ENCODE measurements around the gene P2RY14.
"Not testable (repeated sequence)": the region's sequence is repeated elsewhere in the genome, so short reads cannot be mapped to it uniquely, and the experiment has no call there.

The P2RY14 gene

DNA sequence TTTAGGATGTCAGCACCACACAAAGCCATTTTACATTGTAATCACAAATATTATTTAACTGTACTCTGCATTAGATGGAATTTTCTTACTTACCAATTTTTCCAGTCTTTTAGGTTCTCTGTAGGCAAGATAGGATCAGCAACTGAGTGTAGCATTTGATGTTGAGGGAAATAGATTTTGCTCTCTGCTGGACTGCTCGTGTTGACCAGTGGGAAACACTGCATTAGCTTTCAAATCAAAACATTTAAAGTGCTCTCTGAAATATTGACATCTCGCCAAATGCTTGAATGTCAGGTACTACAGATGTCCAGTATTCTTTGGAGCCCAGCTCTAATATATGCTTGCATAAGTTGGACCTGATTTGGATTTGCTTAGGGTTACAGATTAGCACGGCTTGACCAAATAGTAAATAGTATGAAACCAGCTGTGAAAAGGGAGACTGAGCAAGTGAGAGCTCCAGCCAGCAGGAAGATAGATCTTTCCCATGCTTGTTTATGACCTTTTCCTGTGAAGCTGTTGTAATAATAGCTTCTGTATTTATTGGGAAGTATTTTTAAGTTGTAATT, 29.5 kb downstream of the P2RY14 start:
- no peaks in the 10 kb centered on the region for H3K4me1 ChIP-seq (ENCODE audit: control insufficient read depth, insufficient read depth, low read length)
- no peak overlapping the region for H3K9ac ChIP-seq (ENCODE audit: low read depth, low read length)
- no peak overlapping the region for H3K4me3 ChIP-seq (ENCODE audit: low read depth, low read length)
- no peaks in the 10 kb centered on the region for H3K27me3 ChIP-seq (ENCODE audit: control insufficient read depth, insufficient read depth, low read length)
- H3K9me3 ChIP-seq (ENCODE audit: control insufficient read depth, insufficient read depth, low read length) = no peaks in the 10 kb centered on the region
- H3K36me3 ChIP-seq (ENCODE audit: control insufficient read depth, insufficient read depth, low read length) = no peaks in the 10 kb centered on the region

DNA sequence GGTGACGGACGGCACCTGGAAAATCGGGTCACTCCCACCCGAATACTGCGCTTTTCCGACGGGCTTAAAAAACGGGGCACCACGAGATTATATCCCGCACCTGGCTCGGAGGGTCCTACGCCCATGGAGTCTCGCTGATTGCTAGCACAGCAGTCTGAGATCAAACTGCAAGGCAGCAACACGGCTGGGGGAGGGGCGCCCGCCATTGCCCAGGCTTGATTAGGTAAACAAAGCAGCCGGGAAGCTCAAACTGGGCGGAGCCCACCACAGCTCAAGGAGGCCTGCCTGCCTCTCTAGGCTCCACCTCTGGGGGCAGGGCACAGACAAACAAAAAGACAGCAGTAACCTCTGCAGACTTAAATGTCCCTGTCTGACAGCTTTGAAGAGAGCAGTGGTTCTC, 36.3 kb downstream of the P2RY14 start:
- not testable (repeated sequence) for H3K27me3 ChIP-seq (ENCODE audit: control insufficient read depth, insufficient read depth, low read length); H3K4me1 ChIP-seq (ENCODE audit: control insufficient read depth, insufficient read depth, low read length); H3K4me3 ChIP-seq (ENCODE audit: low read depth, low read length); H3K9me3 ChIP-seq (ENCODE audit: control insufficient read depth, insufficient read depth, low read length); H3K36me3 ChIP-seq (ENCODE audit: control insufficient read depth, insufficient read depth, low read length); H3K9ac ChIP-seq (ENCODE audit: low read depth, low read length)

DNA sequence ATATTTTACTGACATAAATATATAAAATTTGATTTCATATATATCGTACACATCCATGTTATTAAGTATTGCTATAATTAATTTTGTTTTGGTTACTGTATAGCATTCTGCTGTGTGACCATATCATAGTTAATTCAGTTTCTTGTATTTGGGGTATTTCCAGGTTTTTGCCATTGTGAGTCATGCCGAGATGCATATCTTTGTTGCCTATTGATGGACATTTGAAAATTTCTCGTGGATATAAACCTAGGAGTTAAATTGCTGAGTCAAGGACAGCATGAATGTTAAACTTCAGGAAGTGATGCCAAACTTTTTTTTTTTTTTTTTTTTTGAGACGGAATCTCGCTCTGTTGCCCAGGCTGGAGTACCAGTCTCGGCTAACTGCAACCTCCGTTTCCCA, 41.6 kb downstream of the P2RY14 start:
- Histone ChIP-seq H3K27me3 (ENCODE audit: control insufficient read depth, insufficient read depth, low read length) (no peaks in the 10 kb centered on the region), H3K4me3 (ENCODE audit: low read depth, low read length) (no peak overlapping the region), H3K4me1 (ENCODE audit: control insufficient read depth, insufficient read depth, low read length) (no peaks in the 10 kb centered on the region), H3K36me3 (ENCODE audit: control insufficient read depth, insufficient read depth, low read length) (no peaks in the 10 kb centered on the region), H3K9ac (ENCODE audit: low read depth, low read length) (no peak overlapping the region), H3K9me3 (ENCODE audit: control insufficient read depth, insufficient read depth, low read length) (no peaks in the 10 kb centered on the region)

DNA sequence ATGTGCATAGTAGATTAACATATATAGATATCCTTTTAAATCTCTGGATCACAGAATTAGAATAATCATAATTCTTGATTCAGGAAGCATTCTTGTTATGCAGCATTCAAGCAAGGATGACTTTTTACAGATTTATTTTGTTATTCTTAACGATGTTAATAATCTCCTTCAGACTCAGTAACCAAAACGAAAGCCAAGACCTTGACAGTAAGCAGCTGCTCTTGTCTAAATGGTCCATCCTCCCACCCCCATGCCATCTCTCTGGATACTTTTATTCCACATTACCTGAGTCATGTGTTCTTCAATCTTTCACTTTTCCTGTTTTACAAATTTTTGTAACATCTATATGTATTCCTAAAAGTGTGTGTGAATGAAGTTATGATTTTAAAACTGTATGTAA, 42.0 kb downstream of the P2RY14 start:
- Histone ChIP-seq H3K4me1 (ENCODE audit: control insufficient read depth, insufficient read depth, low read length) (no peaks in the 10 kb centered on the region), H3K4me3 (ENCODE audit: low read depth, low read length) (no peak overlapping the region), H3K9ac (ENCODE audit: low read depth, low read length) (no peak overlapping the region), H3K27me3 (ENCODE audit: control insufficient read depth, insufficient read depth, low read length) (no peaks in the 10 kb centered on the region), H3K9me3 (ENCODE audit: control insufficient read depth, insufficient read depth, low read length) (no peaks in the 10 kb centered on the region), H3K36me3 (ENCODE audit: control insufficient read depth, insufficient read depth, low read length) (no peaks in the 10 kb centered on the region)

DNA sequence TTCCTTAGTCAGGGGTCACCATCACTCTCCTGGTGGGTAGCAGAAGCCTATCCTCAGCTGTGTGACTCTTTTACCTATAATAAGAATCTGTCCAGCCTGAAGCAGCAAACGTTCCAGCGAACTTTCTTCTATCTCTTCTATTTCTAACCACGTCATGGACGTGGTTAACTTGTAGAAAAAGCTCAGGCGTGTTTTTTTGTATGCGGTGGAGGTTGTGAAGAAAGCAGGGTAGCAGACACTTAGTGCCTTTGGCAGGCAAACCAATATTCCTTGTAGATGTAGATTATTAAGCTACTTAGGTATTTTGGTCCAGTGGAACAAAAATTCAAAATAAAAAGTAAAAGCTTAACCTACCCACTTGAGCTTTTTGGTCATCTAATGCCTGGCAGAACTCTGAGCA, 43.5 kb downstream of the P2RY14 start:
- no peaks in the 10 kb centered on the region for H3K9me3 ChIP-seq (ENCODE audit: control insufficient read depth, insufficient read depth, low read length)
- H3K36me3 ChIP-seq (ENCODE audit: control insufficient read depth, insufficient read depth, low read length) = no peaks in the 10 kb centered on the region
- H3K4me3 ChIP-seq (ENCODE audit: low read depth, low read length) = no peak overlapping the region
- H3K9ac ChIP-seq (ENCODE audit: low read depth, low read length) = no peak overlapping the region
- no peaks in the 10 kb centered on the region for H3K27me3 ChIP-seq (ENCODE audit: control insufficient read depth, insufficient read depth, low read length)
- peaks cover 10% of the 10 kb centered on the region for H3K4me1 ChIP-seq (ENCODE audit: control insufficient read depth, insufficient read depth, low read length)

DNA sequence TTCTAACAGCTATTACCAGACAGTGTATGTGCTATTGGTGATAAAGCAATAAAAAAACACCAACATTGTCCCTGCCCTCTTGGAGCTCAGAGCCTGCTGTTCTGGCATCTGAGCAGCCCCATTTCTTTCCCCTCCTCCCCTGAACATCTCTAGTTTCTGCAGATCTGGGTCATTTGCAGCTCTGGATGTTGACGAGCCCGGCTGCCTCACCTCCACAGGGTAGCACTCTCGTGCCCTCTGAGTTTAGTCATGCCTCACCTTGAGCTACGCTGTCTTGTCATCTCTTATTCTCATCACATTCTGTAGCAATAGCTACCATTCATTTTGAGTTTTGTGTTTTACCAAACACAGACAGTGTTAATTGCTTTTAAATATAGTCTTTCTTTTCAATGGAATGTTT, 45.4 kb downstream of the P2RY14 start:
- H3K27me3 ChIP-seq (ENCODE audit: control insufficient read depth, insufficient read depth, low read length) = no peaks in the 10 kb centered on the region

DNA sequence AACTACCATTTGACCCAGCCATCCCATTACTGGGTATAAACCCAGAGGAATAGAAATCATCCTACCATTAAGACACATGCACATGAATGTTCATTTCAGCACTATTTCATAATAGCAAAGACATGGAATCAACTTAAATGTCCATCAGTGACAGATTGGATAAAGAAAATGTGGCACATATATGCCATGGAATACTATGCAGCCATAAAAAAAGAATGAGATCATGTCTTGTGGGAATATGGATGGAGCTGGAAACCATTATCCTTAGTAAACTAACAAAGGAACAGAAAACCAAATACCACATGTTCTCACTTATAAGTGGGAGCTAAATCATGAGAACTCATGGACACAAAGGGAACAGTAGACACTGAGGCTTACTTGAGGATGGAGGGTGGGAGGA, 45.9 kb downstream of the P2RY14 start:
- H3K4me3 ChIP-seq (ENCODE audit: low read depth, low read length); H3K36me3 ChIP-seq (ENCODE audit: control insufficient read depth, insufficient read depth, low read length); H3K9me3 ChIP-seq (ENCODE audit: control insufficient read depth, insufficient read depth, low read length); H3K27me3 ChIP-seq (ENCODE audit: control insufficient read depth, insufficient read depth, low read length); H3K9ac ChIP-seq (ENCODE audit: low read depth, low read length): not testable (repeated sequence)
- peaks cover 13% of the 10 kb centered on the region for H3K4me1 ChIP-seq (ENCODE audit: control insufficient read depth, insufficient read depth, low read length)

More for the DNA sequence above, 45.4 kb downstream of the P2RY14 start:
- Histone ChIP-seq H3K9me3 (ENCODE audit: control insufficient read depth, insufficient read depth, low read length) (no peaks in the 10 kb centered on the region), H3K36me3 (ENCODE audit: control insufficient read depth, insufficient read depth, low read length) (no peaks in the 10 kb centered on the region), H3K9ac (ENCODE audit: low read depth, low read length) (no peak overlapping the region), H3K4me1 (ENCODE audit: control insufficient read depth, insufficient read depth, low read length) (peaks cover 11% of the 10 kb centered on the region), H3K4me3 (ENCODE audit: low read depth, low read length) (no peak overlapping the region)

DNA sequence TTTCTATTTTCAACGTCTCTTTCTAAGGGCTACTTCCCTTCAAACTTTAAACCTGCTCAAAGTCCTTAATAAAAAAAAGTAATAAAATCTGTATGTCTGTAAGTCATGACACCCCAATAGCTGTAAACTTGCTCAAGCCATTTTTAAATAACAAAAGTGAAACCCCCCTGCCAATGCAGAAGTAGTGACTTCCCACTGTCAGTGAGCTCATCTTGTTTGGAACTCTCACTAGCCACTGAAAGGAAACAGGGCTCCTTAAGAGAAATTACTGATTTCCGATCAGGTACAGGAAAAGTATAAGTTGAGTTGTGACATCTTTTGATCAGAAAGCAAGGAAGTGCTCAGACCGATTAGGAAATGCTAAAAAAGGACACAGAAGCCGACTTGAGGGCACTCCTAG, 47.7 kb downstream of the P2RY14 start:
- Histone ChIP-seq H3K9me3 (ENCODE audit: control insufficient read depth, insufficient read depth, low read length) (no peaks in the 10 kb centered on the region), H3K9ac (ENCODE audit: low read depth, low read length) (no peak overlapping the region), H3K4me1 (ENCODE audit: control insufficient read depth, insufficient read depth, low read length) (peaks cover 13% of the 10 kb centered on the region), H3K4me3 (ENCODE audit: low read depth, low read length) (no peak overlapping the region), H3K27me3 (ENCODE audit: control insufficient read depth, insufficient read depth, low read length) (no peaks in the 10 kb centered on the region), H3K36me3 (ENCODE audit: control insufficient read depth, insufficient read depth, low read length) (no peaks in the 10 kb centered on the region)

DNA sequence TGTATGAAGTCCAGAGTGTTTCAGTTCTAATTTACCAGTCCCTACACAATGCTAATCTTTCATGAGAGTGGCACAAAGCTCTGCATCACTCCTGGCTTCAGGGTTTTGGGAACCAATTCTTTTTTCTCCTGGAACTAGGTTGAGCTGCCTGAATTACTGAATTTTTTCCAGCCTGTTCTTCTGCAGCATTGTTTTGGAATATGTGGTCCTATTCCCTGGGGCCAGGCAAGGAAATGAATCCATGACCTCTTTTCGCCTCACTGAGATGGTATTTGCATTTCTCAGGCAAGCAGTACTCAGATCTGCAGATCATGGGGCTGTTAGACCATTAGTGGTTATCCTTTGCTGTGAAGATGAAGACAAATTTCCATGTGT, 49.7 kb downstream of the P2RY14 start:
- Histone ChIP-seq H3K9me3 (ENCODE audit: control insufficient read depth, insufficient read depth, low read length) (no peaks in the 10 kb centered on the region), H3K4me1 (ENCODE audit: control insufficient read depth, insufficient read depth, low read length) (peaks cover 13% of the 10 kb centered on the region), H3K36me3 (ENCODE audit: control insufficient read depth, insufficient read depth, low read length) (no peaks in the 10 kb centered on the region), H3K27me3 (ENCODE audit: control insufficient read depth, insufficient read depth, low read length) (no peaks in the 10 kb centered on the region), H3K4me3 (ENCODE audit: low read depth, low read length) (no peak overlapping the region), H3K9ac (ENCODE audit: low read depth, low read length) (no peak overlapping the region)

DNA sequence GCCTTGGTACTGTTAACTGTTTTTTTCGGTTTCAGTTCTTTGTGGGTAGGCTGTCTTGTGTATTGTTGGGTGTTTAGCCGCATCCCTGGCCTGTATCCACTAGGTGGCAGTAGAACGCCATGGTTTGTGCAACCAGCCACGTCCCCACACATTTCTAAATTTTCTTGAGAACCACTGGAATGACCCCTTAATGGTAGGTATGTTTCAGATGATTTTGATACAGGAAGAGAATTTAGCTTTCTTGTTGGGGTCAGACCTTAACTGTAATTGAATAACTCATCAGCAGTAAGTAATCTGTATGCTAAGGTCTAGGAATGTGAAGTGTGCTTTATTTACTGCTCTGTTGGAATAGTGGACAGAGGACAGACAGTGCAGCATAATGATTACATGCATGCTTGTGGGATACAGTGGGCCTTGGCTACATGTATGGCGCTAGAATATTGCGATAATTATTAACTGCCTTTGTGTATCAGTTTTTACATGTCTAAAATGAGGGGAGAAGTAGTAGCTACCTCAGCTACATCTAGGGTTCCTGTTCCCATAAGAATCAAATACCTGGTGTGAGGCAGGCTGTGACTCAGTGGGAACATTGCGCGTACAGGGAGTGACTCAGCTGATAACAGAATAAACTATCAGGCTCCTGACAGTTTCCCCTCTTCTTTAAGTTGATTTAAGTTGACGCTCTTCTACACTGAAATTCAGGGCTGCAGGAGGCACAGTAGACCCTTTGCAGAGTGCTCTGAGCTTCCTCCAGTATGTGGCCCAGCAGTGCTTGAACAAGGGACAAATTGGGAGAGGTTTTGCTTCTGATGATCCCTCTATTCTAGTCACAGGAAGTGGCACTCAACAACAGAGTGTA, 50.3 kb downstream of the P2RY14 start:
- H3K36me3 ChIP-seq (ENCODE audit: control insufficient read depth, insufficient read depth, low read length) = no peaks in the 10 kb centered on the region
- H3K9me3 ChIP-seq (ENCODE audit: control insufficient read depth, insufficient read depth, low read length) = no peaks in the 10 kb centered on the region
- peaks cover 13% of the 10 kb centered on the region for H3K4me1 ChIP-seq (ENCODE audit: control insufficient read depth, insufficient read depth, low read length)
- H3K9ac ChIP-seq (ENCODE audit: low read depth, low read length) = no peak overlapping the region
- no peak overlapping the region for H3K4me3 ChIP-seq (ENCODE audit: low read depth, low read length)
- H3K27me3 ChIP-seq (ENCODE audit: control insufficient read depth, insufficient read depth, low read length) = no peaks in the 10 kb centered on the region

DNA sequence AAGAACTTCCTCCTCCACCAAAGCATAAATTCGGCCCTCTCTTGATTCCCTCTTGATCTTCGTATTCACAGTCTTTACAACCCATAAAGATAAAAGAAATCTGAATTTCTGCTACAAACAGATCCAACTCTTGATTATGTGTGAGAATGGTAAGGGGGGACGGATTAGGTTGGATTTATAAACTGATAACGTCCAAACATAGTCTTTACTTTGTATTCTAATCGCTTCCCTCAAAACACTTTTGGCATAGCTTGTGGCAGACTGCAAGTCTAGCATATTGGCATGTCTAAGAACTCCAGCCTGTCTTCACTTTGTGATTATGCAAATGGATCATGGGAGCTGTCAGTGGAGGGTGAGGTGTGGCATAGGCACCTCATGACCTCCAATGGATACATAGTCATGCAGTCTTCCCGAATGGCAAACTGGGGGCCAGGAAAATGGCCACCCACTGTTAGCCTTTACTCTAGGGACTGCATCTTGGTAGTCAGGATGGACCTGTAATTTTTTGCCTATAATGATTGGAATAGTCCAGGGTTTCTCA, 51.0 kb downstream of the P2RY14 start:
- Histone ChIP-seq H3K9me3 (ENCODE audit: control insufficient read depth, insufficient read depth, low read length) (no peaks in the 10 kb centered on the region), H3K27me3 (ENCODE audit: control insufficient read depth, insufficient read depth, low read length) (no peaks in the 10 kb centered on the region), H3K4me3 (ENCODE audit: low read depth, low read length) (no peak overlapping the region), H3K36me3 (ENCODE audit: control insufficient read depth, insufficient read depth, low read length) (no peaks in the 10 kb centered on the region), H3K4me1 (ENCODE audit: control insufficient read depth, insufficient read depth, low read length) (peaks cover 13% of the 10 kb centered on the region), H3K9ac (ENCODE audit: low read depth, low read length) (no peak overlapping the region)

DNA sequence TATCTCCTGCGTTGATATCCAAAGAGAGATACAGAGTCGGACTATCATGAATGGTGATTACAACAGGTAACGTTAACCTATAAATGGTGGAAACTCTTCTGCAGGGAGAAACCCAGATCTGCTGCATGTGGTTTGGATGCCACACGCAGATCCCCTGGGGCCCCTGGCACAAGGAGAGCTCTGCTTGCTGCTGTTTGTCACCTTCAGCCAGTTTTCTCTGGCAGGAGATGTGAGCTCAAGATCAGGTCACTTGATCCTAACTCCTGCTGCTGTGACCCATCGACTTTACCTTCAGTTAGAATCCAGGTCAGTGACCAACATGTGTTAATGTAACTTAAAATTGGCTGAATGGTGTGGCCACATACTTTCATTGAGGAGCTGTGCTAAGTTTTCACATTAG, 51.5 kb downstream of the P2RY14 start:
- Histone ChIP-seq H3K9ac (ENCODE audit: low read depth, low read length) (no peak overlapping the region), H3K36me3 (ENCODE audit: control insufficient read depth, insufficient read depth, low read length) (no peaks in the 10 kb centered on the region), H3K27me3 (ENCODE audit: control insufficient read depth, insufficient read depth, low read length) (no peaks in the 10 kb centered on the region), H3K9me3 (ENCODE audit: control insufficient read depth, insufficient read depth, low read length) (no peaks in the 10 kb centered on the region), H3K4me3 (ENCODE audit: low read depth, low read length) (no peak overlapping the region), H3K4me1 (ENCODE audit: control insufficient read depth, insufficient read depth, low read length) (peaks cover 13% of the 10 kb centered on the region)

Data from iPS-15b (cell line).